Activated CD4-positive, alpha-beta T cell treated with anti-CD3 and anti-CD28 coated beads, Interleukin-2, amount 50 U/mL, for 16 hours (primary cell): Measurements from ENCODE around the gene TPSG1.

ENCODE experiments used
- DNase-seq: peaks from one replicate; pipeline ENCODE4 v3.0.0-alpha.2; 2020

The TPSG1 gene

DNA sequence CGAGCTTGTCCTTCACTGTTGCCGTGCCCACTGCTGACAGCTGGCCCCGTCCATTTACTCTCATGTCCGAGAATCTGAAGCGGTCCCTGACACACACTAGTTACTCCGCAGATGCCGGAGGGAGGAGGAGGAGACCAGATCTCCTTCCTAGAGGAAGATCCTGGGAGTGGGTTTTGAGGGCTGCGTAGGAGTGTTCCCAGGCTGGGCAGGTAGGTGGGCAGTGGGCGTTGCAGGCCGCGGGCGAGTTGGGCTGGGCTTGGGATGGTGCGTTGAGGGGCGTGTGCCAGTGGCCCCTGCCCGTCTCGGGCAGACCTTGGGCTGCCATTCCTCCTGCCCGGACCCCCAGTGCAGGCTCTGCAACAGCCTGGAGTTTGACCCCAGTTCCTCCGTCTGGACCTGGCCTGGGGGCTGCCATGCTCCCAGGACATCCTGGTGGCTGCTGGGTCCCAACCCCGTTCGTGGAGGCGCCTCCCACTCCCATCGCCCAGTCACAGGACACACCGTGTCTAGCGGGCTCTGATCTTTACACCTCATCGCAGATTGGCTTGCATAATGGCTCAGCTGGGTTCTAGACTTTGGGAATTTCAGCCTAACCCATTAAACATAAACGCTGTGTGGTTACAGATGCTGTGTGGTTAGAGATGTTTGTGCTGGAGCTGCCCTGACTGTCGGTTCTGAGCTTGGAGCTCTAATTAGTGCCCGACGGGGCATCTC lies 49.3 kb downstream of the TPSG1 start:
- no peak for DNase-seq

DNA sequence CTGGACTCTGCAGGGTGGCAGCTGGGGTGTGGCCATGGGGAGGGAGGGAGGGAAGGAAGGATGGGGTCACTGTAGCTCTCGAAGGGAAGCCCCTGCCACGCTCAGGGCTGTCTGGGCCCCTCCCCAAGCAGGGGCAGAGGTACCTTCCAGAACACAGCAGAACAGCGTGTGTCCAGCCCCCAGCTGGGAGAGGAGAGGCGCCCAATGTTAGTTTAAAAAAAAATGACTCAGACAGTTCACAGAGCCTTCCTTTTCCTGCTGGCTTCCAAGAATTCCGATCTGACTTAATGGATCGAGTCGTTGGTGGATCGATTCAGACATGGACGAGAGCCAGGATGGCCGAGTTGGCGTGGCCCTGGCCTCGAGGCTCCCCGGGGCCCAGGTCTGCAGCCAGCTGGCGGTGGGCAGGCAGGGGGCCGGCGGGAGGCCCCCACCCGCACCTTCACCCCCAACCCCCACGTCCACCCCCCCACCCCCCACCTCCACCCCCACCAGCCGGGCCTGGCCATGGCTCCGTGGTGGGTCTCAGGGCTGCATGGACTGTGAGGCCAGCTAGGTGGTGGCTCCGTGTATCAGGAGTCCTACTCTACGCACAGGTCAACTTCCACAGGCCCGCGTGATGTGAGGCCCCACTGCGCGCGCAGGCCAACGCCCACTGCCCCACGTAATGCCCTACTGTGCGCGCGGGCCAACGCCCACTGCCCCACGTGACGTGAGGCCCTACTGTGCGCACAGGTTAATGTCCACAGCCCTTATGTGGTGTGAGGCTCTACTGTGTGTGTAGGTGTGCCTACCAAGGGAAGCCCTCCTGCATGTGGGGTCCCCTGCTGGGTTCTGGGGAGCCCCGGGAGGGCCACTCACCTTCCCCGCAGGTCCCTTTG lies 50.4 kb downstream of the TPSG1 start:
- no peak for DNase-seq

DNA sequence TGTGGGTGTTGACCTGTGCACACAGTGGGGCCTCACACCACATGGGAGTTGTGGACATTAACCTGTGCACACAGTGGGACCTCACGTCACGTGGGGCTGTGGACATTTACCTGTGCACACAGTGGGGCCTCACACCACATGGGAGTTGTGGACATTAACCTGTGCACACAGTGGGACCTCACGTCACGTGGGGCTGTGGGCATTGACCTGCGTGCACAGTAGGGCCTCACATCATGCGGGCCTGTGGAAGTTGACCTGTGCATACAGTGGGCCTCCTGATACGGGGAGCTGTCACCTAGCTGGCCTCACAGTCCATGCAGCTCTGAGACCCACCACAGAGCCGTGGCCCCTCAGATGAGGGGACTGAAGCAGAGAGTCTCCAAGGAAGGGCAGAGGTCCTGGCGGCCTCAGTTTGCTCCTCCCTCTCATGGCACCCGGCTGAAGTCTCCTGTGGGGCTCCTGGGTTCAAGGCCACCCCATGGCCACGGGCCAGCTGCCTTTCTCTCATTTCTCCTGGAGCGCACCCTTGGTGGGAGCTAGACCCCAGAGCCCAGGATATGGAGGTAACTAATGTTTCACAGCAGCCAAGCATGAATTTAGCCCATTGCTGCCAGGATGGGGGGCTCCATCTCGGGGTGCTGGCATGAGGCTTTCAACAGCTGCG lies 51.1 kb downstream of the TPSG1 start:
- DNase-seq = no peak

DNA sequence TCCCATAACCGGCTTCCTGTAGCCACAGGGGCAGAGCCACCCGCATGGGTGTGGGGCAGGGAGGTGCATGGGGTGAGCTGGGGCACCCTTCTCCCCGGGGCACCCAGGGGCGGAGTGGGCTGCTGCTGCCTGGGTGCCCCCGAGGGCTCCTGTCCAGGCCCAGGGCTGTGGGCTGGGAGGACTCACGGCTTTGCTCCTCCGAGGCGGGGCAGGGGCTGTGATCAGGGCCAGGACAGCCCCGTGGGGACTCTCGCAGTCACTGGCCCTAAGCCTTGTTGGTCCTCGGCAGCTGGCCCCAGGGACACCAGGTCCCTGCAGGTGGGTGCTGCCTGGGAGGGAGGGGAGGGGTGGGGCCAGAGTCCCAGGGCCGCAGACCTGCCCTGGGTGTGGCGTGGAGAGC lies 52.4 kb downstream of the TPSG1 start:
- no peak for DNase-seq

DNA sequence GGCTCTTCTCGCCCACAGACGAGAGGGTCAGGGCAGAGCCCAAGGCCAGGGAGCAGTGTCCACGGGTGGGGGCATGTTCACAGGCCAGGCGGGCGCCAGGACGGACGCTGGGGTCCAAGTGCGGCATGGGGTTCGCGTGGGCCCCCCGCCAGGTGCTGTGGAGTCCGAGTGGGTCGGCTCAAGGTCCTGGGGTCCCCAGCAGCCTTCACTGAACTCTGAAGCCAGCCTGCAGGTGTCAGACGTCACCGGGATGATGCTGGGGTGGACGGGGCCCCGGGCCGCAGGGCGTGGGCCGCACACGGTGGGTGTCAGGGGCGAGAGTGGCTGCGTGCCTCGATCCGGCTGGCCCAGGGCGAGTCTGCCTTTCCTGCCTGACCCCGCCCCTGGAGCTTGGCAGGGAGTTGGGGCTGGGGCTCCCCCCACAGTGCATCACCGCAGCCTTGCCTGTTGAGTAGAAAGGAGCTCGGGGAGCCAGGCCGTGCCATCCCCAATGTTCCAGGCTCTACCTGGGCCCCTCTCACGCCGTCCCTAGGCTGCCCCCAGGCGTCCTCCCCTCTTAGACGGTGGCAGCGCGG lies 53.1 kb downstream of the TPSG1 start:
- no peak for DNase-seq
